ENCODE results near the gene ACOT8. TPM values are rescaled to one million over a fixed set of nuclear protein-coding genes. Genes with fewer than 3 reads are reported as not detected.

Gene ACOT8
- total and polyA plus RNA-seq, 2 of the 8 experiments (the other 6 are each of a cell fraction or from before 2014, with no cell fraction given) = 37.6 to 88.8 TPM

DNA sequence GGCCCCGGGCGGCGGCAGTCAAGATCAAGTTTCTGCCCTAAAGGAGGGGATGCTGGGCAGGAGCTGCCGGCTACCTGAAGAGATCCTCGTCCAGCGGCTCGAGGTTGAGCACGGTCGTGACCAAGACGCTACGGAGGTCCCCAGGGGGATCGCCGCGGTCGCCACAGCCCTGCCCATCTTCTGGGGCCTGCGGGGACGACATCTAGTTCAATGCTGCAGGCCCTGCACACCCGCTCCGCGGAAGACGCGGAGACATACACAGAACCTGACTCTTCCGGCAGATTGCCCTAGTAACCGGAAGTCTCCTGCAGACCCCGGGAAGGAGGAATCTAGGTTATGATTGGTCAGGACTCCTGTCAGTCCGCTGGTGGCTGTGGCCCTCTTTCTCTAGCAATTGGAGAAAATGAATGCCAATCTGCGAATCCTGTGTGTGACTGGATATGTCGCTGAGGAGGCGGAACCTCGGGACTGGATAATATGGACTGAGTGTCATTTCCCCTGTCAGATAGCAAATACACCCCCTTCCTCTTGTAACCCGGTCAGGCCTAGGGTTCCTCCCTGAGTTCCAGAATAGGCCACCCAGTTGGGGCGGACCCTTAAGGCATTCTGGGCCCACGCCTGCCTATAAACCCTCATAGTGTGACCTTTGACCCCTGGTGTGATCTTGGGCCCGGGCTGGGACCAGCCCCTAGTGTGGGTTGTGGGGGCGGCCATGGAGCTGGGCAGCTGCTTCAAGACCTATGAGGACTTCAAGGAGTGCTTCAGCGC is at the start of gene ACOT8, which contains the start of gene ZSWIM3 (continued):
- TF ChIP-seq, protein P1, sequence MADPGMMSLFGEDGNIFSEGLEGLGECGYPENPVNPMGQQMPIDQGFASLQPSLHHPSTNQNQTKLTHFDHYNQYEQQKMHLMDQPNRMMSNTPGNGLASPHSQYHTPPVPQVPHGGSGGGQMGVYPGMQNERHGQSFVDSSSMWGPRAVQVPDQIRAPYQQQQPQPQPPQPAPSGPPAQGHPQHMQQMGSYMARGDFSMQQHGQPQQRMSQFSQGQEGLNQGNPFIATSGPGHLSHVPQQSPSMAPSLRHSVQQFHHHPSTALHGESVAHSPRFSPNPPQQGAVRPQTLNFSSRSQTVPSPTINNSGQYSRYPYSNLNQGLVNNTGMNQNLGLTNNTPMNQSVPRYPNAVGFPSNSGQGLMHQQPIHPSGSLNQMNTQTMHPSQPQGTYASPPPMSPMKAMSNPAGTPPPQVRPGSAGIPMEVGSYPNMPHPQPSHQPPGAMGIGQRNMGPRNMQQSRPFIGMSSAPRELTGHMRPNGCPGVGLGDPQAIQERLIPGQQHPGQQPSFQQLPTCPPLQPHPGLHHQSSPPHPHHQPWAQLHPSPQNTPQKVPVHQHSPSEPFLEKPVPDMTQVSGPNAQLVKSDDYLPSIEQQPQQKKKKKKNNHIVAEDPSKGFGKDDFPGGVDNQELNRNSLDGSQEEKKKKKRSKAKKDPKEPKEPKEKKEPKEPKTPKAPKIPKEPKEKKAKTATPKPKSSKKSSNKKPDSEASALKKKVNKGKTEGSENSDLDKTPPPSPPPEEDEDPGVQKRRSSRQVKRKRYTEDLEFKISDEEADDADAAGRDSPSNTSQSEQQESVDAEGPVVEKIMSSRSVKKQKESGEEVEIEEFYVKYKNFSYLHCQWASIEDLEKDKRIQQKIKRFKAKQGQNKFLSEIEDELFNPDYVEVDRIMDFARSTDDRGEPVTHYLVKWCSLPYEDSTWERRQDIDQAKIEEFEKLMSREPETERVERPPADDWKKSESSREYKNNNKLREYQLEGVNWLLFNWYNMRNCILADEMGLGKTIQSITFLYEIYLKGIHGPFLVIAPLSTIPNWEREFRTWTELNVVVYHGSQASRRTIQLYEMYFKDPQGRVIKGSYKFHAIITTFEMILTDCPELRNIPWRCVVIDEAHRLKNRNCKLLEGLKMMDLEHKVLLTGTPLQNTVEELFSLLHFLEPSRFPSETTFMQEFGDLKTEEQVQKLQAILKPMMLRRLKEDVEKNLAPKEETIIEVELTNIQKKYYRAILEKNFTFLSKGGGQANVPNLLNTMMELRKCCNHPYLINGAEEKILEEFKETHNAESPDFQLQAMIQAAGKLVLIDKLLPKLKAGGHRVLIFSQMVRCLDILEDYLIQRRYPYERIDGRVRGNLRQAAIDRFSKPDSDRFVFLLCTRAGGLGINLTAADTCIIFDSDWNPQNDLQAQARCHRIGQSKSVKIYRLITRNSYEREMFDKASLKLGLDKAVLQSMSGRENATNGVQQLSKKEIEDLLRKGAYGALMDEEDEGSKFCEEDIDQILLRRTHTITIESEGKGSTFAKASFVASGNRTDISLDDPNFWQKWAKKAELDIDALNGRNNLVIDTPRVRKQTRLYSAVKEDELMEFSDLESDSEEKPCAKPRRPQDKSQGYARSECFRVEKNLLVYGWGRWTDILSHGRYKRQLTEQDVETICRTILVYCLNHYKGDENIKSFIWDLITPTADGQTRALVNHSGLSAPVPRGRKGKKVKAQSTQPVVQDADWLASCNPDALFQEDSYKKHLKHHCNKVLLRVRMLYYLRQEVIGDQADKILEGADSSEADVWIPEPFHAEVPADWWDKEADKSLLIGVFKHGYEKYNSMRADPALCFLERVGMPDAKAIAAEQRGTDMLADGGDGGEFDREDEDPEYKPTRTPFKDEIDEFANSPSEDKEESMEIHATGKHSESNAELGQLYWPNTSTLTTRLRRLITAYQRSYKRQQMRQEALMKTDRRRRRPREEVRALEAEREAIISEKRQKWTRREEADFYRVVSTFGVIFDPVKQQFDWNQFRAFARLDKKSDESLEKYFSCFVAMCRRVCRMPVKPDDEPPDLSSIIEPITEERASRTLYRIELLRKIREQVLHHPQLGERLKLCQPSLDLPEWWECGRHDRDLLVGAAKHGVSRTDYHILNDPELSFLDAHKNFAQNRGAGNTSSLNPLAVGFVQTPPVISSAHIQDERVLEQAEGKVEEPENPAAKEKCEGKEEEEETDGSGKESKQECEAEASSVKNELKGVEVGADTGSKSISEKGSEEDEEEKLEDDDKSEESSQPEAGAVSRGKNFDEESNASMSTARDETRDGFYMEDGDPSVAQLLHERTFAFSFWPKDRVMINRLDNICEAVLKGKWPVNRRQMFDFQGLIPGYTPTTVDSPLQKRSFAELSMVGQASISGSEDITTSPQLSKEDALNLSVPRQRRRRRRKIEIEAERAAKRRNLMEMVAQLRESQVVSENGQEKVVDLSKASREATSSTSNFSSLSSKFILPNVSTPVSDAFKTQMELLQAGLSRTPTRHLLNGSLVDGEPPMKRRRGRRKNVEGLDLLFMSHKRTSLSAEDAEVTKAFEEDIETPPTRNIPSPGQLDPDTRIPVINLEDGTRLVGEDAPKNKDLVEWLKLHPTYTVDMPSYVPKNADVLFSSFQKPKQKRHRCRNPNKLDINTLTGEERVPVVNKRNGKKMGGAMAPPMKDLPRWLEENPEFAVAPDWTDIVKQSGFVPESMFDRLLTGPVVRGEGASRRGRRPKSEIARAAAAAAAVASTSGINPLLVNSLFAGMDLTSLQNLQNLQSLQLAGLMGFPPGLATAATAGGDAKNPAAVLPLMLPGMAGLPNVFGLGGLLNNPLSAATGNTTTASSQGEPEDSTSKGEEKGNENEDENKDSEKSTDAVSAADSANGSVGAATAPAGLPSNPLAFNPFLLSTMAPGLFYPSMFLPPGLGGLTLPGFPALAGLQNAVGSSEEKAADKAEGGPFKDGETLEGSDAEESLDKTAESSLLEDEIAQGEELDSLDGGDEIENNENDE (IDR thresholded peaks at IDR 0.05; ENCODE audit: insufficient replicate concordance, low read length) = no peak
- TF ChIP-seq CBX5 (IDR thresholded peaks at IDR 0.05; ENCODE audit: low read depth, low read length) (no peak), ZNF274 (IDR thresholded peaks at IDR 0.05; ENCODE audit: borderline replicate concordance, extremely low read depth, low read length) (no peak), SUZ12 (IDR thresholded peaks at IDR 0.05; ENCODE audit: low read length) (no peak), BRCA1 (IDR thresholded peaks at IDR 0.05; ENCODE audit: low read depth, low read length) (no peak), RBBP5 (IDR thresholded peaks at IDR 0.05; ENCODE audit: borderline replicate concordance, low read depth, low read length) (0 out of 2 replicates have a peak, but pooled peaks have one; percentile 54), FOSL1 (IDR thresholded peaks at IDR 0.05; ENCODE audit: insufficient read depth, low read depth, low read length) (no peak), GABPA (IDR thresholded peaks at IDR 0.05; ENCODE audit: borderline replicate concordance, insufficient read depth, low read length) (peak; percentile 98), NRF1 (IDR thresholded peaks at IDR 0.05; ENCODE audit: low read depth, low read length) (no peak), SP4 (IDR thresholded peaks at IDR 0.05; ENCODE audit: low read length) (peak; percentile 79; the same call in 1 of the 2 replicates)

Data from H1 (cell line).